ENCODE data around the gene CHAT. TPM values are rescaled to one million over a fixed set of nuclear protein-coding genes. Genes with fewer than 3 reads are reported as not detected.

The CHAT gene
- polyA plus RNA-seq, 1 donor (not counting 4 experiments of a cell fraction or from before 2014, with no cell fraction given) = not detected

DNA sequence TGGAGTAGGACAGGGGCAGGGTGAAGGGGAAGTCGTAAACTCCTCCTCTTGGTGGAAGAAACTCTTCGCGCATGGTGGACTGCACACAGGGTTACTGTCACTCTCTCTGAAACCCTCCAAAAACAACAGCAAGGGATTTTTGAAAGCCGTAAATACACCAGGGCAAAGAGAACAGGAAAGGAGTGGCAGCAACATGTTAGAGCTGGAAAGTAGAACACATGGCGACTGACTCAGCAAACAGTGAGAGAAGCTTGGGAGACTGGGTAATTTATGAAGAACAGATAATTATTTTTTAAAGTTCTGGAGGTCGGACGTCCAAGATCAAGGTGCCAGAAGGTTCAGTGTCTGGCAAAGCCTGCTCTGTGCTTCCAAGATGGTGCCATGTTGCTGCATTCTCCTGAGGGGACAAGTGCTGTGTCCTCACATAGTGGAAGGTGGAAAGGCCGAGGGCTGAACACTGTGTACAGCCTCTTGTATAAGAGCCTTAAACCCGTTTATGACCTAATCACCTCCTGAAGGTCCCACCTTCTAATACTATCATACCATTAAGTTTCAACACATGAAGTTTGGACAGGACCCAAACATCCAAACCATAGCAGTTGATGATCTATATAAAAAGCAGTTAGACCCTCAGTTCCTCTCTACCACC lies 43.1 kb downstream of the CHAT start:
- DNase-seq (ENCODE audit: low read depth, low spot score) = no peak
- no peaks in the 10 kb centered on the region for H3K36me3 ChIP-seq (ENCODE audit: control insufficient read depth in 2 of 2, extremely low read depth in 1 of 2, insufficient read depth in 2 of 2, low read length in 2 of 2)
- no peaks in the 10 kb centered on the region for H3K27me3 ChIP-seq (ENCODE audit: control insufficient read depth, extremely low read depth, insufficient read depth, low read length)
- H3K27ac ChIP-seq (ENCODE audit: control insufficient read depth, insufficient read depth, low read length) = no peak overlapping the region
- no peaks in the 10 kb centered on the region for H3K9me3 ChIP-seq (ENCODE audit: control insufficient read depth, low read depth, low read length)
- no peak for TF ChIP-seq EZH2 (IDR thresholded peaks at IDR 0.05; ENCODE audit: low read length)
- TF ChIP-seq, protein P1, sequence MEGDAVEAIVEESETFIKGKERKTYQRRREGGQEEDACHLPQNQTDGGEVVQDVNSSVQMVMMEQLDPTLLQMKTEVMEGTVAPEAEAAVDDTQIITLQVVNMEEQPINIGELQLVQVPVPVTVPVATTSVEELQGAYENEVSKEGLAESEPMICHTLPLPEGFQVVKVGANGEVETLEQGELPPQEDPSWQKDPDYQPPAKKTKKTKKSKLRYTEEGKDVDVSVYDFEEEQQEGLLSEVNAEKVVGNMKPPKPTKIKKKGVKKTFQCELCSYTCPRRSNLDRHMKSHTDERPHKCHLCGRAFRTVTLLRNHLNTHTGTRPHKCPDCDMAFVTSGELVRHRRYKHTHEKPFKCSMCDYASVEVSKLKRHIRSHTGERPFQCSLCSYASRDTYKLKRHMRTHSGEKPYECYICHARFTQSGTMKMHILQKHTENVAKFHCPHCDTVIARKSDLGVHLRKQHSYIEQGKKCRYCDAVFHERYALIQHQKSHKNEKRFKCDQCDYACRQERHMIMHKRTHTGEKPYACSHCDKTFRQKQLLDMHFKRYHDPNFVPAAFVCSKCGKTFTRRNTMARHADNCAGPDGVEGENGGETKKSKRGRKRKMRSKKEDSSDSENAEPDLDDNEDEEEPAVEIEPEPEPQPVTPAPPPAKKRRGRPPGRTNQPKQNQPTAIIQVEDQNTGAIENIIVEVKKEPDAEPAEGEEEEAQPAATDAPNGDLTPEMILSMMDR (optimal IDR thresholded peaks at IDR 0.05 in 1 of 3, IDR thresholded peaks at IDR 0.05 in 1 of 3, conservative IDR thresholded peaks at IDR 0.05 in 1 of 3; ENCODE audit: extremely low read depth in 1 of 3, insufficient read depth in 2 of 3, low read length in 3 of 3) = no peak
- H3K4me1 ChIP-seq (ENCODE audit: control insufficient read depth, extremely low read depth, insufficient read depth, low read length) = peaks cover 7% of the 10 kb centered on the region
- dilution Hi-C loops (cut with MboI; ENCODE audit: extremely low pct_ligation_motif_present, low sequenced_read_pairs) = no loop called here
- no peaks in the 10 kb centered on the region for H3K9me1 ChIP-seq (ENCODE audit: control insufficient read depth, extremely low read depth, insufficient read depth, low read length)
- H3K4me3 ChIP-seq (ENCODE audit: control insufficient read depth in 2 of 3, extremely low read depth in 1 of 3, insufficient read depth in 2 of 3, low read depth in 1 of 3, low read length in 3 of 3) = no peak overlapping the region
- H3K79me2 ChIP-seq (ENCODE audit: control insufficient read depth, insufficient read depth, low read length) = no peaks in the 10 kb centered on the region
- H2AFZ ChIP-seq (ENCODE audit: control insufficient read depth, low read length) = peak overlapping the region; percentile 55
- no peak overlapping the region for H3K9ac ChIP-seq (ENCODE audit: control insufficient read depth, extremely low read depth, insufficient read depth, low read length)
- peak; percentile 85 for FAIRE-seq
- no peaks in the 10 kb centered on the region for H4K20me1 ChIP-seq (ENCODE audit: control insufficient read depth, extremely low read depth, insufficient read depth, low read length)
- H3K4me2 ChIP-seq (ENCODE audit: control insufficient read depth, extremely low read depth, insufficient read depth, low read depth, low read length) = peak overlapping the region; percentile 36

DNA sequence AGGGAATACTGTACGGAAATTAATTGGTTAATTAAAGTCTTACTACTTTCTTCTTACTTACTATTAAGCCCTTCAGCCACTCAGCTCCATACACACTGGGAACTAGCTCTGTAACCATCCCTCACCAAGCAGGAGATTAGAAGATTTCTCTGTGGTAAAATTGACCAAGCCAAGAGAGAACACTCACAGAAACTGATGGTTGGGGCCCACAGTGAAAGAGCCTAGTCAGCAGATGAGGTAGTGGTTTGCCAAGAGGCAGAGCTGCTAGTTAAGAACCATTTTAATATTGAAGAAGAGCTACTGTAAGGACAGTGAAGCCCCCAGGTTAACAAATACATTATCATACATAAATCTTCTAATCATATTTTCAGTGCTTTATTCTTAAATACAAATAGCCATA lies 43.8 kb downstream of the CHAT start:
- Histone ChIP-seq H3K9me1 (ENCODE audit: control insufficient read depth, extremely low read depth, insufficient read depth, low read length) (no peaks in the 10 kb centered on the region), H3K27ac (ENCODE audit: control insufficient read depth, insufficient read depth, low read length) (no peak overlapping the region), H3K4me3 (ENCODE audit: control insufficient read depth in 2 of 3, extremely low read depth in 1 of 3, insufficient read depth in 2 of 3, low read depth in 1 of 3, low read length in 3 of 3) (no peak overlapping the region), H3K4me1 (ENCODE audit: control insufficient read depth, extremely low read depth, insufficient read depth, low read length) (peaks cover 7% of the 10 kb centered on the region), H3K9me3 (ENCODE audit: control insufficient read depth, low read depth, low read length) (no peaks in the 10 kb centered on the region), H3K79me2 (ENCODE audit: control insufficient read depth, insufficient read depth, low read length) (no peaks in the 10 kb centered on the region), H3K9ac (ENCODE audit: control insufficient read depth, extremely low read depth, insufficient read depth, low read length) (no peak overlapping the region), H2AFZ (ENCODE audit: control insufficient read depth, low read length) (no peak overlapping the region), H4K20me1 (ENCODE audit: control insufficient read depth, extremely low read depth, insufficient read depth, low read length) (no peaks in the 10 kb centered on the region), H3K27me3 (ENCODE audit: control insufficient read depth, extremely low read depth, insufficient read depth, low read length) (no peaks in the 10 kb centered on the region), H3K36me3 (ENCODE audit: control insufficient read depth in 2 of 2, extremely low read depth in 1 of 2, insufficient read depth in 2 of 2, low read length in 2 of 2) (no peaks in the 10 kb centered on the region), H3K4me2 (ENCODE audit: control insufficient read depth, extremely low read depth, insufficient read depth, low read depth, low read length) (no peak overlapping the region)
- dilution Hi-C loops (cut with MboI; ENCODE audit: extremely low pct_ligation_motif_present, low sequenced_read_pairs) = no loop called here
- TF ChIP-seq EZH2 (IDR thresholded peaks at IDR 0.05; ENCODE audit: low read length) = no peak
- TF ChIP-seq, protein P1 (optimal IDR thresholded peaks at IDR 0.05 in 1 of 3, IDR thresholded peaks at IDR 0.05 in 1 of 3, conservative IDR thresholded peaks at IDR 0.05 in 1 of 3; ENCODE audit: extremely low read depth in 1 of 3, insufficient read depth in 2 of 3, low read length in 3 of 3) = no peak
- FAIRE-seq (no peak), DNase-seq (ENCODE audit: low read depth, low spot score) (no peak)
